ENCODE results near the gene MBD2.

DNA sequence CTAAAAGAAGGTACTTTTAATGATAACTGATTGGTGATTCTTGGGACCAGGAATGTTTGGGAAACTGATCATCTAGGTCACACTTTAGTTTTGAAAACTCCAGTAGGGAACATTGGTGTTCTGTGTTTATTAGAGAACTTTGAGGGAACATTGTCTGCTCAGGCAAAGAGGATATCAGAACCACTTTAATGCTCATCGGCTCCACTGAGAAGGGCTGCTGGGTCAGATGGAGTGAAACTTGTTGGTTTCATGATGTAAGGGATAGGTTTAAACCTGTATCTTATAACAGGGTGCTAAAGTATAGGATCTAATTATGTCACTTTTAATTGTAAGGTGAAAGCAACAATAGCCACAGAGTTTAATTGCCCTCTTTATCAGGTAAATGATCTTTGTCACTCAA, 30.7 kb upstream of the MBD2 start:
- no peak for TF ChIP-seq POLR2A (IDR thresholded peaks at IDR 0.05)
- TF ChIP-seq, protein P1, sequence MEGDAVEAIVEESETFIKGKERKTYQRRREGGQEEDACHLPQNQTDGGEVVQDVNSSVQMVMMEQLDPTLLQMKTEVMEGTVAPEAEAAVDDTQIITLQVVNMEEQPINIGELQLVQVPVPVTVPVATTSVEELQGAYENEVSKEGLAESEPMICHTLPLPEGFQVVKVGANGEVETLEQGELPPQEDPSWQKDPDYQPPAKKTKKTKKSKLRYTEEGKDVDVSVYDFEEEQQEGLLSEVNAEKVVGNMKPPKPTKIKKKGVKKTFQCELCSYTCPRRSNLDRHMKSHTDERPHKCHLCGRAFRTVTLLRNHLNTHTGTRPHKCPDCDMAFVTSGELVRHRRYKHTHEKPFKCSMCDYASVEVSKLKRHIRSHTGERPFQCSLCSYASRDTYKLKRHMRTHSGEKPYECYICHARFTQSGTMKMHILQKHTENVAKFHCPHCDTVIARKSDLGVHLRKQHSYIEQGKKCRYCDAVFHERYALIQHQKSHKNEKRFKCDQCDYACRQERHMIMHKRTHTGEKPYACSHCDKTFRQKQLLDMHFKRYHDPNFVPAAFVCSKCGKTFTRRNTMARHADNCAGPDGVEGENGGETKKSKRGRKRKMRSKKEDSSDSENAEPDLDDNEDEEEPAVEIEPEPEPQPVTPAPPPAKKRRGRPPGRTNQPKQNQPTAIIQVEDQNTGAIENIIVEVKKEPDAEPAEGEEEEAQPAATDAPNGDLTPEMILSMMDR (IDR thresholded peaks at IDR 0.05), result no peak
